Germinal center (tissue), 1 donor: ENCODE measurements around the gene HMG20A.

Experiments
- DNase-seq: peaks from one replicate; pipeline ENCODE4 v3.0.0; 2012; ENCODE audit warnings: mixed read lengths, low spot score

HMG20A gene

GRCh38 chr15:77430213-77430612 is 9.5 kb downstream of the HMG20A start:
- DNase-seq, result no peak

- DNase-seq, result no peak
These were observed 10.0 kb downstream of the HMG20A start for GRCh38 chr15:77430652-77431051.

GRCh38 chr15:77436822-77437221 is 16.1 kb downstream of the HMG20A start:
- no peak for DNase-seq

- DNase-seq, result no peak
These were observed 16.6 kb downstream of the HMG20A start for GRCh38 chr15:77437264-77437663.

- no peak for DNase-seq
These were observed 19.8 kb downstream of the HMG20A start for GRCh38 chr15:77440378-77440999.

GRCh38 chr15:77446840-77447390 is 26.2 kb downstream of the HMG20A start:
- DNase-seq, result no peak

- DNase-seq, result no peak
These were observed 33.6 kb downstream of the HMG20A start for GRCh38 chr15:77454265-77454664.

- DNase-seq, result no peak
These were observed 34.3 kb downstream of the HMG20A start for GRCh38 chr15:77454951-77455350.

- no peak for DNase-seq
These were observed 35.1 kb downstream of the HMG20A start for GRCh38 chr15:77455696-77456321.

- DNase-seq, result no peak
These were observed 36.1 kb downstream of the HMG20A start for GRCh38 chr15:77456746-77457145.

GRCh38 chr15:77457191-77457904 is 36.7 kb downstream of the HMG20A start:
- no peak for DNase-seq

- no peak for DNase-seq
These were observed 37.2 kb downstream of the HMG20A start for GRCh38 chr15:77457905-77458265.

GRCh38 chr15:77459031-77459430 is 38.3 kb downstream of the HMG20A start:
- DNase-seq, result no peak

GRCh38 chr15:77461486-77461885 is 40.8 kb downstream of the HMG20A start:
- DNase-seq, result no peak

- no peak for DNase-seq
These were observed 43.6 kb downstream of the HMG20A start for GRCh38 chr15:77464129-77464865.

GRCh38 chr15:77466521-77466920 is 45.8 kb downstream of the HMG20A start:
- no peak for DNase-seq

GRCh38 chr15:77468896-77469295 is 48.2 kb downstream of the HMG20A start:
- DNase-seq, result no peak

GRCh38 chr15:77470235-77470634 is 49.5 kb downstream of the HMG20A start:
- no peak for DNase-seq

GRCh38 chr15:77473328-77473727 is 52.6 kb downstream of the HMG20A start:
- no peak for DNase-seq

- DNase-seq, result no peak
These were observed 53.8 kb downstream of the HMG20A start for GRCh38 chr15:77474310-77474988.

- no peak for DNase-seq
These were observed 54.3 kb downstream of the HMG20A start for GRCh38 chr15:77475001-77475400.

- DNase-seq, result no peak
These were observed 55.2 kb downstream of the HMG20A start for GRCh38 chr15:77475898-77476297.
